GM12872 (cell line): ENCODE measurements around the gene SLITRK6.

Experiments used
- TF ChIP-seq, protein P1 (sequence below): IDR thresholded peaks from 3 replicates; pipeline ENCODE4 v1.5.1; 2011; ENCODE audit warnings: low read depth, mild to moderate bottlenecking, low read length, moderate library complexity; ENCODE audit not compliant: insufficient read depth

SLITRK6 gene

DNA sequence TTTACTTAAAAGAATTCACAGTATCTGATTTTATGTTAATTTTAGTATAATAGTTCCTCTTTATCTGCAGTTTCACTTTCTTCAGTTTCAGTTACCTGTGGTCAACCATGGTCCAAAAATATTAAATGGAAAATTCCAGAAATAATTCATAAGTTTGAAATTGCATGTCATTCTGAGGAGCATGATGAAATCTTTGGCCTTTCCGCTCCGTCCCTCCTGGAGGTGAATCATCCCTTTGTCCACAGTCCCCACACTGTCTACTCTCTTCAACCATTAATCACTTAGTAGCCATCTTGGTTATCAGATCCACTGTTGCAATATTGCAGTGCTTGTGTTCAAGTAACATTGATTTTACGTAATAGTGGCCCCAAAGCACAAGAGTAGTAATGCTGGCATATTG lies 26.9 kb downstream of the SLITRK6 start:
- TF ChIP-seq, protein P1, sequence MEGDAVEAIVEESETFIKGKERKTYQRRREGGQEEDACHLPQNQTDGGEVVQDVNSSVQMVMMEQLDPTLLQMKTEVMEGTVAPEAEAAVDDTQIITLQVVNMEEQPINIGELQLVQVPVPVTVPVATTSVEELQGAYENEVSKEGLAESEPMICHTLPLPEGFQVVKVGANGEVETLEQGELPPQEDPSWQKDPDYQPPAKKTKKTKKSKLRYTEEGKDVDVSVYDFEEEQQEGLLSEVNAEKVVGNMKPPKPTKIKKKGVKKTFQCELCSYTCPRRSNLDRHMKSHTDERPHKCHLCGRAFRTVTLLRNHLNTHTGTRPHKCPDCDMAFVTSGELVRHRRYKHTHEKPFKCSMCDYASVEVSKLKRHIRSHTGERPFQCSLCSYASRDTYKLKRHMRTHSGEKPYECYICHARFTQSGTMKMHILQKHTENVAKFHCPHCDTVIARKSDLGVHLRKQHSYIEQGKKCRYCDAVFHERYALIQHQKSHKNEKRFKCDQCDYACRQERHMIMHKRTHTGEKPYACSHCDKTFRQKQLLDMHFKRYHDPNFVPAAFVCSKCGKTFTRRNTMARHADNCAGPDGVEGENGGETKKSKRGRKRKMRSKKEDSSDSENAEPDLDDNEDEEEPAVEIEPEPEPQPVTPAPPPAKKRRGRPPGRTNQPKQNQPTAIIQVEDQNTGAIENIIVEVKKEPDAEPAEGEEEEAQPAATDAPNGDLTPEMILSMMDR = no peak

DNA sequence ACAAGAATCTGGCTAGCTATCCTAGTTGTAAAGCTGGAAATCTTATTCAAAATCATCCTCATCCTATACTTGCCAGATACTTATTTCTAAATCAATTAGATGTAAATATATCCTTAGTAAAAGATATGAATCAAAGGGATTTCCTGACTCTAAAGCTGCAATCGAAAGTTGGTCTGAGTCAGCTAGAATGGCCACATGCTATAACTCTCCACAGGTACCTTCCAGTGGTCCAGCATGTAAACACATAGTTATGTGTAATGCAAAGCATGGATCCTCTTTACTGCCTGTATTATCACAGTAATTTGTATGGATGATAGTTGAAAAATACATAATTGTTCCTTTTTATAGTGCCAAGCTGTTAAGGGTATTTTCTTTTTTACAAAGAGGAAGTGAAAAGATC lies 27.4 kb downstream of the SLITRK6 start:
- TF ChIP-seq, protein P1 = no peak

DNA sequence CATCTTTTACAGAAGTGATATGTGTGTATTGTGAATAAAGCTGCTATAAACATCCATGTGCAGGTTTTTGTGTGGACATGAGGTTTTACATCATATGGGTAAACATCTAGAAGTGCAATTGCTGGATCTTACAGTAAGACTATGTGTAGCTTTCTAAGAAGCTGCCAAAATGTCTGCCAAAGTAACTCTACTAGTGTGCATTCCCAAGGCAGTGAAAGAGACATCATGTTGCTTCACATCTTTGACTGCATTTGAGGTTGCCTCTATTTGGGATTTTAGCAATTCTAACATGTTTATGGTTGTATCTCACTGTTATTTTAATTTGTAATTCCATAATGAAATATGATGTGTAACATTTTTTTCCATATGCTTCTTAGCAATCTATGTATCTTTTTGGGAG lies 30.3 kb downstream of the SLITRK6 start:
- TF ChIP-seq, protein P1 = no peak

DNA sequence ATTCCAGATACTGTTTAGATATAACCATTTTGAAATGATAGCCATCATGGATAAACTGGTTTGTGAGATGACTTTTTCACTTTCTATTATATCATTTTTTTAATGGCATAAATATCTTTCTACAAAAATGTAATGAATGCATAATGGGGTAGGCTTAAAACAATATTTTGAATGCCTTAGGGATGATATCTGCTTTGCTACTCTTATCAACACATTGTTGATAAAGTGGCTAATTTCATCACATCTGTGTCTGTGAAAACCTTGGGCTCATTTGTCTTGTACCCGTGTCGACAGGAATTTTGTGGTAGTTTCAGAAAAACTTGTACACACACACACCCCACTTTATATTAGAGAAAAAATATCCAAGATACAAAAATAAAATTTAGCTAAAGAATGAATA lies 44.1 kb downstream of the SLITRK6 start:
- TF ChIP-seq, protein P1 = no peak
